ENCODE results near the gene FILIP1L. TPM values are rescaled to one million over a fixed set of nuclear protein-coding genes. Genes with fewer than 3 reads are reported as not detected.
A peak's percentile ranks its signal among the peaks of the same experiment; 100 is the strongest.

FILIP1L gene
- total and polyA plus RNA-seq, 2 of the 13 experiments (the other 11 are each of a cell fraction or from before 2014, with no cell fraction given): 8.1 to 187 TPM

GRCh38 chr3:99817437-99818240 is 296.7 kb downstream of the FILIP1L start, which contains the start of gene CMSS1 (continued):
- TF ChIP-seq IRF9 (CRISPR knock-in tag; IDR thresholded peaks at IDR 0.05; ENCODE audit: borderline replicate concordance) (peak; percentile 72; the same call in 1 of the 2 replicates), ZBTB4 (CRISPR knock-in tag; IDR thresholded peaks at IDR 0.05; ENCODE audit: borderline replicate concordance) (peak; percentile 67; the same call in 1 of the 2 replicates), ZHX1 (CRISPR knock-in tag; IDR thresholded peaks at IDR 0.05; ENCODE audit: low read depth) (peak; percentile 93), NFIC (IDR thresholded peaks at IDR 0.05; ENCODE audit: low read length) (no peak), SMAD1 (CRISPR knock-in tag; IDR thresholded peaks at IDR 0.05; ENCODE audit: borderline replicate concordance, low read depth) (no peak), USF2 (IDR thresholded peaks at IDR 0.05; ENCODE audit: low read depth, low read length) (no peak), USF2 (CRISPR knock-in tag; IDR thresholded peaks at IDR 0.05; ENCODE audit: borderline replicate concordance) (no peak), ZNF276 (CRISPR knock-in tag; IDR thresholded peaks at IDR 0.05; ENCODE audit: low read depth) (no peak), KAT2B (IDR thresholded peaks at IDR 0.05; ENCODE audit: borderline replicate concordance, low read depth, low read length) (no peak), ATF3 (CRISPR knock-in tag; IDR thresholded peaks at IDR 0.05) (peak; percentile 82), GFI1 (CRISPR knock-in tag; IDR thresholded peaks at IDR 0.05; ENCODE audit: borderline replicate concordance) (no peak; the same call in none of the 2 replicates), MXD3 (CRISPR knock-in tag; IDR thresholded peaks at IDR 0.05) (peak; percentile 69; the same call in 1 of the 2 replicates), RELA (CRISPR knock-in tag; IDR thresholded peaks at IDR 0.05) (no peak)

All from HepG2 (cell line).